Transverse colon (tissue), 3 donors: ENCODE data around the gene KRT14.

ENCODE experiments used
- POLR2A ChIP-seq: fragments of 450-650 bp; IDR thresholded peaks from one replicate; pipeline ENCODE4 v1.6.1; 2016; ENCODE audit warnings: antibody characterized with exemption, mild to moderate bottlenecking, moderate library complexity
- TF ChIP-seq, protein P1 (sequence below), 5 experiments: fragments of 200-600 bp in 3 of 5; fragments of 450-650 bp in 2 of 5; sonication (generic) in 3 of 5; IDR thresholded peaks; 1 replicate in 2 of 5; 2 replicates in 3 of 5; pipeline ENCODE4 v1.5.1; 2016 to 2017; ENCODE audit warnings: antibody characterized with exemption in 5 of 5, inconsistent platforms in 3 of 5, mild to moderate bottlenecking in 2 of 5, moderate library complexity in 1 of 5

DNA sequence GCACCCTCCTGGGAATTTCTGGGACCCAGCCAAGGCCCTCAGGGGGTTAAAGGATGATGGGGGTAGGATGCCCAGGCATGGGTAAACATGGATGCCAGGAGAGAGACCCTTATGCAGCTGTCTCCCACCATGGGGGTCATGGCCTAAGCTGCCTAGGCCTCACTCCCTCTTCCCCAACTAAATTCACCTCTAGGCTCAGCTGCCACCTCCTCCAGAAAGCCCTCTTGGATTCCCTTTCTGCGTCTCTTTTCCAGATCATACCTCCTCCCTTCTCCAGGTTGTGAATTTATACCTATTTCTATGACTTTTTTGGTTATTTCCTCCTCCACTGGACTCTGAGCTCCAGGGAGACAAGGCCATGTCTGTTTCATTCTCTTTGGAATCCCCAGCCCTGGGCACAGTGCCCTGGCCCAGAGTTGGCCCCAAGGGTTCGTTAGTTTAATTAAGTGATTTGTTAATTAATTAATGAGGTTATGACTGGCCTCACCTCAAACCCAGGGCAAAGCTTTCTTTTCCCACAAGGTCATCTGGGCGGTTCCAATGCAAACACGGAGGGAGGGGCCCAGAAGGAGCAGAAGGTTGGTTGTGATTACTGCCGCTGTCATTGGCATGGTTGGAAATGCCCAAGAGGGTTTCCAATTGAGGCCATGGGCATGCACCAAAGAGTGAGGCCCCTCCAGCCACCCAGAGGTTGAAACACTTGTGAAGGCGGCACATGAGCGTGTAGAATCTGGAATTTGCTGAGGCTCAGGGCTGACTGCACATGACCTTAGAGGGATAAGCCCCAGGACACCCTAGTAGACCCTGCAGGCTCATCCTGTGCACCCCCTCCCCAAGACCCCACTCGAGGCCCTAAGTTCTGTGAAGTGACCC lies 44.6 kb upstream of the KRT14 start:
- TF ChIP-seq, protein P1, sequence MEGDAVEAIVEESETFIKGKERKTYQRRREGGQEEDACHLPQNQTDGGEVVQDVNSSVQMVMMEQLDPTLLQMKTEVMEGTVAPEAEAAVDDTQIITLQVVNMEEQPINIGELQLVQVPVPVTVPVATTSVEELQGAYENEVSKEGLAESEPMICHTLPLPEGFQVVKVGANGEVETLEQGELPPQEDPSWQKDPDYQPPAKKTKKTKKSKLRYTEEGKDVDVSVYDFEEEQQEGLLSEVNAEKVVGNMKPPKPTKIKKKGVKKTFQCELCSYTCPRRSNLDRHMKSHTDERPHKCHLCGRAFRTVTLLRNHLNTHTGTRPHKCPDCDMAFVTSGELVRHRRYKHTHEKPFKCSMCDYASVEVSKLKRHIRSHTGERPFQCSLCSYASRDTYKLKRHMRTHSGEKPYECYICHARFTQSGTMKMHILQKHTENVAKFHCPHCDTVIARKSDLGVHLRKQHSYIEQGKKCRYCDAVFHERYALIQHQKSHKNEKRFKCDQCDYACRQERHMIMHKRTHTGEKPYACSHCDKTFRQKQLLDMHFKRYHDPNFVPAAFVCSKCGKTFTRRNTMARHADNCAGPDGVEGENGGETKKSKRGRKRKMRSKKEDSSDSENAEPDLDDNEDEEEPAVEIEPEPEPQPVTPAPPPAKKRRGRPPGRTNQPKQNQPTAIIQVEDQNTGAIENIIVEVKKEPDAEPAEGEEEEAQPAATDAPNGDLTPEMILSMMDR (IDR thresholded peaks at IDR 0.05): no peak
- TF ChIP-seq POLR2A: no peak
